Loucy (cell line): ENCODE data around the gene ZCCHC24.

ENCODE experiments used
- CTCF ChIP-seq: fragments of 200-600 bp; sonication (generic); conservative IDR thresholded peaks from 2 replicates; pipeline ENCODE4 v1.5.1; 2014; ENCODE audit warnings: mild to moderate bottlenecking, antibody characterized with exemption, low read length
- EZH2phosphoT487 ChIP-seq: fragments of 200-600 bp; IDR thresholded peaks from 2 replicates; pipeline ENCODE4 v1.6.1; 2018; ENCODE audit warnings: antibody characterized with exemption, mild to moderate bottlenecking, moderate library complexity, borderline replicate concordance

DNA sequence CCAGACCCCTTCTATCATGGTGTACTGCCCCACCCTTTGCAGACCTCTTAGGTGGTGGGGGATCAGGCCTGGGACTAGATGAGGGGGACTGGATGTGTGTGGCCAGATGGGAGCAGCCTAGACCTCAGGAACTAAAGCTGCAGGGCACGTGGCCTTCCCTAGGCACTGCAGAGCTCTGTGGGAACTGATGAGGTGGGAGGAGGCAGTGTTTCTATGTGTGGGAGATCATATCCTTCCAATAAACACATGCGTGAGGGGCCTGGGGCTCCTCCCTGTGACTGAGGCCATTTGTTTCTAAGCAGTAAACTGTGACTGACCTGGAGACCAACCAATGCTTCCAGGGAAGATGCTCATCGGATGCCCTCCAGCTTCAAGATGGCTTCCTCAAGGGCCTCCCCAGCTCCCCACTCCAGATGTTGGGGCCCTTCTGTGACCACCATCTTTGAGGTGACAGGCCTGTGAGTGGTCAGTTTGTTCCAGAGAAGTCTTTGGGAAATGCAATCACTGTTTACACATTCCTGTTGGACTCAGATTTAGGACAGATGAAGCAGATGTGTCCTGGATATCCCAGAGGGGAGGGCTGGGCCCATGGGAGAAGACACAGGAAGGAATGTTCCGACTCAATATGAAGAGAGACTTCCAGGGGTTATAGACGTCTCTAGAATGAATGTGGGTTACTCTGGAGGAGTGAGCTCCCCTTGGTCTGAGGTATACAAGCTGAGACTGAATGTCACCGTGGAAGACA, 23.6 kb upstream of the ZCCHC24 start:
- no peak for TF ChIP-seq CTCF
- no peak for TF ChIP-seq EZH2phosphoT487
